K562 (cell line): ENCODE results near the gene CDK11B. TPM values are rescaled to one million over a fixed set of nuclear protein-coding genes. Genes with fewer than 3 reads are reported as not detected.
A peak's percentile ranks its signal among the peaks of the same experiment; 100 is the strongest.

Experiments
- BACH1 ChIP-seq: fragments of 200-800 bp; sonication (Bioruptor generic); IDR thresholded peaks from 2 replicates; pipeline ENCODE4 v1.6.1; 2016; ENCODE audit warnings: missing genetic modification characterization, missing compliant biosample characterization
- CBX1 ChIP-seq: sonication (generic); IDR thresholded peaks from 2 replicates; pipeline ENCODE4 v1.6.1; 2016; ENCODE audit warnings: antibody characterized with exemption, low read depth, mild to moderate bottlenecking
- CC2D1A ChIP-seq: fragments of 450-650 bp; IDR thresholded peaks from 2 replicates; pipeline ENCODE4 v1.6.1; 2017; ENCODE audit warnings: mild to moderate bottlenecking
- E2F3 ChIP-seq: fragments of 250-450 bp; sonication (Bioruptor Pico); IDR thresholded peaks from 2 replicates; pipeline ENCODE4 v1.4.0; 2020; ENCODE audit warnings: mild to moderate bottlenecking
- JUN ChIP-seq, 2 experiments: sonication (generic) in 1 of 2; formaldehyde crosslinking in 1 of 2; IDR thresholded peaks; 2 replicates each; pipeline versions ENCODE4 v1.6.1 to v1.8.0; 2012 to 2022; ENCODE audit warnings: borderline replicate concordance in 2 of 2, mild to moderate bottlenecking in 2 of 2, improper control_type of control experiment in 1 of 2, low read depth in 1 of 2, low read length in 1 of 2, missing genetic modification reagents in 1 of 2
- JUND ChIP-seq, 2 experiments: IDR thresholded peaks; 2 replicates in 1 of 2; 3 replicates in 1 of 2; pipeline ENCODE4 v1.6.1; 2011; ENCODE audit warnings: borderline replicate concordance in 2 of 2, low read depth in 2 of 2, low read length in 2 of 2, improper control_type of control experiment in 1 of 2, missing biosample characterization in 1 of 2, missing genetic modification characterization in 1 of 2, missing genetic modification reagents in 1 of 2
- KLF13 ChIP-seq: fragments of 450-650 bp; IDR thresholded peaks from 2 replicates; pipeline ENCODE4 v1.6.1; 2016; ENCODE audit warnings: missing genetic modification characterization, low read depth, mild to moderate bottlenecking, missing compliant biosample characterization, moderate library complexity, borderline replicate concordance
- NELFE ChIP-seq: IDR thresholded peaks from 2 replicates; pipeline ENCODE4 v1.6.1; 2011; ENCODE audit warnings: mild to moderate bottlenecking; ENCODE audit not compliant: insufficient read depth, insufficient read length
- NFIX ChIP-seq: fragments of 250-450 bp; sonication (Bioruptor Pico); IDR thresholded peaks from 2 replicates; pipeline ENCODE4 v1.4.0; 2020; ENCODE audit warnings: low read depth, mild to moderate bottlenecking, moderate library complexity
- NR2C1 ChIP-seq, 2 experiments: fragments of 450-650 bp; IDR thresholded peaks; 2 replicates each; pipeline ENCODE4 v1.6.1; 2017; ENCODE audit warnings: mild to moderate bottlenecking in 2 of 2, antibody characterized with exemption in 1 of 2, inconsistent platforms in 1 of 2, missing compliant biosample characterization in 1 of 2, missing genetic modification characterization in 1 of 2
- PCBP1 ChIP-seq: fragments of 200-400 bp; formaldehyde crosslinking; IDR thresholded peaks from 2 replicates; pipeline ENCODE4 v1.6.1; 2018; ENCODE audit warnings: mild to moderate bottlenecking, low read depth, low read length; ENCODE audit not compliant: poor library complexity, severe bottlenecking
- SNIP1 ChIP-seq: fragments of 450-650 bp; IDR thresholded peaks from 2 replicates; pipeline ENCODE4 v1.7.1; 2017; ENCODE audit warnings: low read depth, mild to moderate bottlenecking
- TEAD2 ChIP-seq: fragments of 450-650 bp; IDR thresholded peaks from 2 replicates; pipeline ENCODE4 v1.6.1; 2016; ENCODE audit warnings: missing genetic modification characterization, control low read depth, missing compliant biosample characterization
- XRCC3 ChIP-seq: fragments of 450-650 bp; IDR thresholded peaks from 2 replicates; pipeline ENCODE4 v1.6.1; 2017; ENCODE audit warnings: mild to moderate bottlenecking, moderate library complexity
- YBX1 ChIP-seq: fragments of 450-650 bp; IDR thresholded peaks from 2 replicates; pipeline ENCODE4 v1.7.1; 2016; ENCODE audit warnings: mild to moderate bottlenecking
- ZFX ChIP-seq: sonication (generic); formaldehyde crosslinking; IDR thresholded peaks from 2 replicates; pipeline ENCODE4 v1.8.0; 2022; ENCODE audit warnings: mild to moderate bottlenecking, missing genetic modification reagents, moderate library complexity
- ZNF197 ChIP-seq: fragments of 200-800 bp; sonication (Bioruptor generic); IDR thresholded peaks from 2 replicates; pipeline ENCODE4 v1.6.1; 2016; ENCODE audit warnings: low read depth, missing genetic modification characterization, missing compliant biosample characterization
- ZNF212 ChIP-seq: fragments of 450-650 bp; formaldehyde crosslinking; IDR thresholded peaks from 2 replicates; pipeline ENCODE4 v1.4.0; 2020; ENCODE audit warnings: mild to moderate bottlenecking
- ZNF507 ChIP-seq: conservative IDR thresholded peaks from 2 replicates; pipeline ENCODE4 v1.6.1; 2017; ENCODE audit warnings: missing genetic modification characterization, missing compliant biosample characterization
- ZNF764 ChIP-seq: fragments of 250-450 bp; sonication (Bioruptor Pico); IDR thresholded peaks from 2 replicates; pipeline ENCODE4 v1.4.0; 2020; ENCODE audit warnings: low read depth, mild to moderate bottlenecking, moderate library complexity
- polyA plus RNA-seq, 8 experiments: library from polyadenylated mRNA; depleted of rRNA in 4 of 8; stranded (reverse) in 5 of 8; unstranded in 3 of 8; fragments of >200 nt; fragmentation: Nextera tagmentation in 2 of 8; fragmentation: Illumina TruSeq in 1 of 8; extraction: Ambion mirVana in 2 of 8; extraction: Trizol in 1 of 8; gene quantifications; 2 replicates each; pipeline versions ENCODE4 v1.2.1 to v1.2.3, GENCODE V29; 2011 to 2014; ENCODE audit warnings: inconsistent platforms in 1 of 8, missing spikeins in 1 of 8
- total RNA-seq, 7 experiments: library from RNA; depleted of rRNA in 6 of 7; stranded (reverse); fragments of >200 nt in 6 of 7; fragmentation: Illumina TruSeq in 2 of 7; extraction: Trizol in 2 of 7; gene quantifications; 2 replicates each; pipeline versions ENCODE4 v1.2.1 to v1.2.3, GENCODE V29; 2011 to 2021; ENCODE audit warnings: low replicate concordance in 1 of 7
- TF ChIP-seq, protein P1 (sequence below): fragments of 450-650 bp; IDR thresholded peaks from 2 replicates; pipeline ENCODE4 v1.6.1; 2016; ENCODE audit warnings: mild to moderate bottlenecking
- TF ChIP-seq, protein P2 (sequence below): fragments of 200-800 bp; sonication (Bioruptor generic); IDR thresholded peaks from 2 replicates; pipeline ENCODE4 v1.6.1; 2017; ENCODE audit warnings: missing genetic modification characterization, missing compliant biosample characterization
- TF ChIP-seq, protein P3 (sequence below), 2 experiments: fragments of 450-650 bp in 1 of 2; sonication (generic) in 1 of 2; formaldehyde crosslinking in 1 of 2; IDR thresholded peaks in 1 of 2; conservative IDR thresholded peaks in 1 of 2; 2 replicates each; pipeline versions ENCODE4 v1.6.1 to v1.8.1; 2016 to 2023; ENCODE audit warnings: mild to moderate bottlenecking in 2 of 2, moderate library complexity in 2 of 2, inconsistent platforms in 1 of 2, missing genetic modification reagents in 1 of 2

Gene CDK11B
- total and polyA plus RNA-seq, 9 of the 15 experiments (the other 6 are each of a cell fraction or from before 2014, with no cell fraction given): 2.8 to 52.2 (median 19.5) TPM

DNA sequence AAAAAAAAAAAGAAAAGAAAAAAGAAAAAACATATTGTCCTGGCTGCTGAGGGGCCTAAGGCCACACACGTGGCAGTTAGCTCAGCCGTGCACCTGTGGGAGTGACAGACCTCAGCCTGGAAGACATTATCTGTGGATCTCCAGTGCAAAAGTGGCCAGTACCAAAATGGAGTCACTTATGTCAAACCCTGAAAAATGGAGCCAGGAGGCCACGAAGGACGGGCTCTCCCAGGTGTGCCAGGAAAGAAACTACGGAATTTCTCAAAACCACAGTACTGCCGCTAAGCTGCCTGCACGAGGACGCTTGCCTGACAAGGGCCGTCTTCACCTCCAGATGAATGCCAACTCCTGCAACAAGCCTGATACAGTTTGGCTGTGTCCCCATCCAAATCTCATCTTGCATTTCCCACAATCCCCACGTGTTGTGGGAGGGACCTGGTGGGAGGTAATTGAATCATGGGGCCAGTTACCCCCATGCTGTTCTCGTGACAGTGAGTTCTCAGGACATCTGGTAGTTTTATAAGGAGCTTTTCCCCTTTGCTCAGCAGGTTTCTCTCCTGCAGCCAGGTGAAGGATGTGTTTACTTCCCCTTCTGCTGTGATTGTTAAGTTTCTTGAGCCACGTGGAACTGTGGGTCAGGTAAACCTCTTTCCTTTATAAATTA is 48.9 kb downstream of the CDK11B start (continued):
- TF ChIP-seq, protein P1, sequence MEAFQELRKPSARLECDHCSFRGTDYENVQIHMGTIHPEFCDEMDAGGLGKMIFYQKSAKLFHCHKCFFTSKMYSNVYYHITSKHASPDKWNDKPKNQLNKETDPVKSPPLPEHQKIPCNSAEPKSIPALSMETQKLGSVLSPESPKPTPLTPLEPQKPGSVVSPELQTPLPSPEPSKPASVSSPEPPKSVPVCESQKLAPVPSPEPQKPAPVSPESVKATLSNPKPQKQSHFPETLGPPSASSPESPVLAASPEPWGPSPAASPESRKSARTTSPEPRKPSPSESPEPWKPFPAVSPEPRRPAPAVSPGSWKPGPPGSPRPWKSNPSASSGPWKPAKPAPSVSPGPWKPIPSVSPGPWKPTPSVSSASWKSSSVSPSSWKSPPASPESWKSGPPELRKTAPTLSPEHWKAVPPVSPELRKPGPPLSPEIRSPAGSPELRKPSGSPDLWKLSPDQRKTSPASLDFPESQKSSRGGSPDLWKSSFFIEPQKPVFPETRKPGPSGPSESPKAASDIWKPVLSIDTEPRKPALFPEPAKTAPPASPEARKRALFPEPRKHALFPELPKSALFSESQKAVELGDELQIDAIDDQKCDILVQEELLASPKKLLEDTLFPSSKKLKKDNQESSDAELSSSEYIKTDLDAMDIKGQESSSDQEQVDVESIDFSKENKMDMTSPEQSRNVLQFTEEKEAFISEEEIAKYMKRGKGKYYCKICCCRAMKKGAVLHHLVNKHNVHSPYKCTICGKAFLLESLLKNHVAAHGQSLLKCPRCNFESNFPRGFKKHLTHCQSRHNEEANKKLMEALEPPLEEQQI: no peak
- no peak for TF ChIP-seq ZFX
- TF ChIP-seq ZNF197 (CRISPR knock-in tag): peak; percentile 93
- TF ChIP-seq YBX1: no peak
- TF ChIP-seq PCBP1: no peak
- TF ChIP-seq TEAD2 (tag): peak; percentile 92
- TF ChIP-seq NR2C1 (IDR thresholded peaks at IDR 0.05): no peak
- peak; percentile 91 for TF ChIP-seq NR2C1 (tag; IDR thresholded peaks at IDR 0.05)
- no peak for TF ChIP-seq NELFE
- TF ChIP-seq ZNF764 (CRISPR knock-in tag): no peak
- no peak for TF ChIP-seq CBX1
- peak; percentile 94 for TF ChIP-seq E2F3
- TF ChIP-seq ZNF507: peak; percentile 51
- TF ChIP-seq, protein P2, sequence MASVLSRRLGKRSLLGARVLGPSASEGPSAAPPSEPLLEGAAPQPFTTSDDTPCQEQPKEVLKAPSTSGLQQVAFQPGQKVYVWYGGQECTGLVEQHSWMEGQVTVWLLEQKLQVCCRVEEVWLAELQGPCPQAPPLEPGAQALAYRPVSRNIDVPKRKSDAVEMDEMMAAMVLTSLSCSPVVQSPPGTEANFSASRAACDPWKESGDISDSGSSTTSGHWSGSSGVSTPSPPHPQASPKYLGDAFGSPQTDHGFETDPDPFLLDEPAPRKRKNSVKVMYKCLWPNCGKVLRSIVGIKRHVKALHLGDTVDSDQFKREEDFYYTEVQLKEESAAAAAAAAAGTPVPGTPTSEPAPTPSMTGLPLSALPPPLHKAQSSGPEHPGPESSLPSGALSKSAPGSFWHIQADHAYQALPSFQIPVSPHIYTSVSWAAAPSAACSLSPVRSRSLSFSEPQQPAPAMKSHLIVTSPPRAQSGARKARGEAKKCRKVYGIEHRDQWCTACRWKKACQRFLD (CRISPR knock-in tag): peak; percentile 98
- no peak for TF ChIP-seq SNIP1
- TF ChIP-seq NFIX (CRISPR knock-in tag): 0 out of 2 replicates have a peak, but pooled peaks have one; percentile 9
- TF ChIP-seq ZNF212 (CRISPR knock-in tag): peak; percentile 50; the same call in 1 of the 2 replicates
- TF ChIP-seq JUN (IDR thresholded peaks at IDR 0.05; ENCODE audit: borderline replicate concordance, low read depth, low read length): no peak
- TF ChIP-seq JUN (CRISPR knock-in tag; IDR thresholded peaks at IDR 0.05; ENCODE audit: borderline replicate concordance): no peak
- no peak for TF ChIP-seq JUND (IDR thresholded peaks at IDR 0.05; ENCODE audit: borderline replicate concordance, low read depth, low read length)
- 0 out of 3 replicates have a peak, but pooled peaks have one; percentile 37 for TF ChIP-seq JUND (tag; IDR thresholded peaks at IDR 0.05; ENCODE audit: borderline replicate concordance, low read depth, low read length)
- peak; percentile 90 for TF ChIP-seq KLF13 (tag)
- TF ChIP-seq, protein P3, sequence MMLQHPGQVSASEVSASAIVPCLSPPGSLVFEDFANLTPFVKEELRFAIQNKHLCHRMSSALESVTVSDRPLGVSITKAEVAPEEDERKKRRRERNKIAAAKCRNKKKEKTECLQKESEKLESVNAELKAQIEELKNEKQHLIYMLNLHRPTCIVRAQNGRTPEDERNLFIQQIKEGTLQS (IDR thresholded peaks at IDR 0.05): no peak
- TF ChIP-seq, protein P3 (CRISPR knock-in tag; conservative IDR thresholded peaks at IDR 0.05): no peak
- TF ChIP-seq CC2D1A: no peak
- no peak; the same call in 1 of the 2 replicates for TF ChIP-seq BACH1 (tag)
- TF ChIP-seq XRCC3: no peak
